ENCODE data around the gene ZBTB16. TPM values are rescaled to one million over a fixed set of nuclear protein-coding genes. Genes with fewer than 3 reads are reported as not detected.

The ZBTB16 gene
- total and polyA plus RNA-seq, 2 donors (not counting 3 experiments of a cell fraction or from before 2014, with no cell fraction given) = 9.8 to 20.3 TPM

- Histone ChIP-seq H3K9me1 (replicated peaks; ENCODE audit: control insufficient read depth, extremely low read depth, insufficient read depth, low read length) (no peaks in the 10 kb centered on the region), H3K4me1 (ENCODE audit: control insufficient read depth, extremely low read depth, insufficient read depth, low read length) (no peaks in the 10 kb centered on the region), H3K4me3 (replicated peaks in 1 of 3; ENCODE audit: insufficient read depth in 1 of 3, low read depth in 1 of 3, low read length in 3 of 3) (no peak overlapping the region), H3K27me3 (ENCODE audit: control insufficient read depth in 2 of 2, insufficient read depth in 2 of 2, low read length in 2 of 2) (peaks cover 0 to 2% of the 10 kb centered on the region in 2 experiments), H3K79me2 (ENCODE audit: control insufficient read depth, insufficient read depth, low read length) (no peaks in the 10 kb centered on the region), H3K9ac (replicated peaks; ENCODE audit: extremely low read depth, insufficient read depth, low read length) (no peak overlapping the region), H3K27ac (ENCODE audit: insufficient read depth, low read depth, low read length) (no peak overlapping the region), H3K36me3 (ENCODE audit: control insufficient read depth in 2 of 2, extremely low read depth in 1 of 2, insufficient read depth in 2 of 2, low read length in 2 of 2) (no peaks in the 10 kb centered on the region), H4K20me1 (replicated peaks; ENCODE audit: control insufficient read depth, extremely low read depth, insufficient read depth, low read length) (no peaks in the 10 kb centered on the region), H2AFZ (ENCODE audit: low read depth, low read length) (no peak overlapping the region), H3K9me3 (replicated peaks; ENCODE audit: control insufficient read depth, insufficient read depth, low read length) (no peaks in the 10 kb centered on the region), H3K4me2 (ENCODE audit: insufficient read depth, low read length) (no peak overlapping the region)
- BruUV-seq (replicated peaks) = no TSS peak
- dilution Hi-C loops (cut with MboI; ENCODE audit: extremely low pct_ligation_motif_present, low sequenced_read_pairs) = no loop called here
- DNase-seq (ENCODE audit: low read depth, low spot score) (no peak), FAIRE-seq (no peak)
- ChIA-PET POLR2A (no interaction called here), CTCF (interaction anchor here (0.9 to 1.6 kb wide), 3 partner anchors 17 to 56 kb away, joined by 3 to 6 read pairs (median 4); no protein-coding TSS in a partner anchor)
- TF ChIP-seq GATA2 (IDR thresholded peaks at IDR 0.05; ENCODE audit: insufficient read depth, insufficient read length, low read depth, low read length) (no peak), FOS (IDR thresholded peaks at IDR 0.05; ENCODE audit: borderline replicate concordance, insufficient read depth, low read length) (no peak), POLR2AphosphoS5 (IDR thresholded peaks at IDR 0.05; ENCODE audit: insufficient read depth, low read depth, low read length) (no peak), MAX (IDR thresholded peaks at IDR 0.05; ENCODE audit: insufficient read depth, insufficient read length) (no peak), EZH2 (IDR thresholded peaks at IDR 0.05; ENCODE audit: borderline replicate concordance, low read depth, low read length, severe bottlenecking) (no peak), CTCF (IDR thresholded peaks at IDR 0.05; ENCODE audit: extremely low read depth in 1 of 2, insufficient read depth in 1 of 2, low read depth in 1 of 2, low read length in 2 of 2) (no peak), MYC (IDR thresholded peaks at IDR 0.05; ENCODE audit: low read depth, low read length) (no peak), POLR2A (IDR thresholded peaks at IDR 0.05; ENCODE audit: low read depth, low read length) (no peak), JUN (IDR thresholded peaks at IDR 0.05; ENCODE audit: borderline replicate concordance, insufficient read depth, insufficient read length, low read depth) (no peak)
- intact Hi-C loops (cut with micrococcal nuclease) = no loop called here
These were observed 177.3 kb downstream of the ZBTB16 start for GRCh38 chr11:114236829-114237228.

All from endothelial cell of umbilical vein (primary cell).